Measurements from ENCODE around the gene ELF2.
"Not testable (repeated sequence)": the region's sequence is repeated elsewhere in the genome, so short reads cannot be mapped to it uniquely, and the experiment has no call there.

Gene ELF2

DNA sequence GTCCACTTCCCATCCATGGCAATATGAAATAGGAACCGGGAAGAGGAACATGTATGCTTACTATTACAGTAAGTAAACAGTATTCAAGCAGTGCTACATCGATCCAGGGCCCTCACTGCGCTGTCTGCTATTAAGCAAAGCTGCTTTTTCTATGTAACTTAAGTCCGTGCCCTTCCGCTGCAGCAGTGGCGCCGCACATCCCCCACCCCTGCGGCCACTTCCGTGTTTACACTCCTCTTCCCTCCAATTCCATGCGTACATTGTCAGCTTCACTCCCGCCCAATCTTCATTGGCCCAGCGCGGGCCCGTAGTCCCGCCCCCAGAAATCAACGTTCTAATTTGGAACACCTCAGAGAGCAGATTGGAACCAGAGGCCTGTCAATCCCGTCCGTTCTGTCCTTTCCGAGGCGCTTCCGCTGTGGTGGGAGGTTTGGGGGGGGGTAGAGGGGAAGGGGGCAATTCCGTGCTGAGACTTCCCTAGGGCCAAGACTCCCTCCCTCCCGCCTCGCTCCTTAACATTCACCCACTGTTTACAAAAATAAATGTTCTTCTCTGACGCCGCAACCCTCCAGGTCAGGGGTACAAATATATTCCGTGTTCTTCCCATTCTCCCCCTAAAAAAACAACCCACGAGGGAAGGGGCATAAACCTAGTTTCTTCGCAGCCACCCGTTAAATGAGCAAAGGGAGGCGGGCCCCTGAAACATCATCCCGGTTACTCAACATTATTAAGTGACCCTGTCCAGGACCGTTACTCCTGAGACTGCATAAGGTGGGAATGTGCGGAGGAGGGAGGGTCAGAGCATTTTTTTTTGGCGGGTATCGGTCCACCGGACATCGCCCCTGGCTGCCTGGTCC is 94.0 kb downstream of the ELF2 start:
- DNase-seq: peak; percentile 45 to 98 (median 90)

DNA sequence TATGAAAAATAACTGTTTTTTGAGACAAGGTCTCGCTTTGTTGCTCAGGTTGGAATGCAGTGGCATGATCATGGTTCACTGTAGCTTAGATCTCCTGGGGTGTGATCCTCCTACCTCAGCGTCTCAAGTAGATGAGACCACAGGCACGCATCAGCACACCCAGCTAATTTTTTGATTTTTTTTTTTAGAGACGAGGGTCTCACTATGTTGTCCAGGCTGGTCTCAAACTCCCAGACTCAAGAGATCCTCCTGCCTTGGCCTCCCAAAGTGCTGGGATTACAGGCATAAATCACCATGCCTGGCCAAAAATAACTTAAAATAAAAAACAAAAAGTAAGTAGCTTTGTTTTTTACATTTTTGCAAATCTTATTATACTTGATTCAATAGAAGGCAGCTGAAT is 98.1 kb downstream of the ELF2 start:
- DNase-seq: no peak

DNA sequence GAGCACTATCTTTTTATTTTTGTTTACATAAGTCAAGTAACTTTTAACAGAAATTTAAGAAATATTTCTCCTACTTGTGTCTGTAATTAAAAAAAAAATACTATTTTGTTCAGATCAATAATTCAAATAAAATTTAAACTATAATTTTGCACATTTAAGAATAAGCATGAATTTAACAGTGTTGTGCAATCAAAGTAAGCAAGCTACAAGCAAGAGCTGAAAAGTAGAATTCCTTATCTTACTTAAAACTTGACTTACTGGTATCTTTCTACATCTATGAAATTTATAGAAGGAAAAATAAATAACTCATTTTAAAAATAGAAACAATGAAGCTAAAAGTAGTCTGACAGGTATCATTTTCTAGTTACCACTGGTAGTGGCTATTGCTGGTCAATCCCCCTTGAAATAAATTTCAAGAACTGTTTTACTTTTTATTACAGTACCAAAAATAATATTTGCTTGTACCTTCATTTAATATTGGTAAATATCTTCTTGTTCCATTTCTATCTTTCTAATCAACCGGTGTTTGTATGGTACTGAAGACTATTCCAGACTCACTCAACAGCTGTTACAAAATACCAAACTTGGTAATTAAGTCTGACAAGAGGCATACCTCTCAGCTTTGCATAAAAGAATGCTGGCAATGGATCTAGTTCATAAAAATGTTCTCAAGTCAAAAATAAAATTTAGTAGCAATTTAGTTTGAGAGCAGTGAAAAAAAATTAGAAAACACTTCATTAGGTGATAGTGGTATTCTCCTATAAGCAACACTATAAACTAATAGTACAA is 99.3 kb downstream of the ELF2 start:
- no peak for DNase-seq

DNA sequence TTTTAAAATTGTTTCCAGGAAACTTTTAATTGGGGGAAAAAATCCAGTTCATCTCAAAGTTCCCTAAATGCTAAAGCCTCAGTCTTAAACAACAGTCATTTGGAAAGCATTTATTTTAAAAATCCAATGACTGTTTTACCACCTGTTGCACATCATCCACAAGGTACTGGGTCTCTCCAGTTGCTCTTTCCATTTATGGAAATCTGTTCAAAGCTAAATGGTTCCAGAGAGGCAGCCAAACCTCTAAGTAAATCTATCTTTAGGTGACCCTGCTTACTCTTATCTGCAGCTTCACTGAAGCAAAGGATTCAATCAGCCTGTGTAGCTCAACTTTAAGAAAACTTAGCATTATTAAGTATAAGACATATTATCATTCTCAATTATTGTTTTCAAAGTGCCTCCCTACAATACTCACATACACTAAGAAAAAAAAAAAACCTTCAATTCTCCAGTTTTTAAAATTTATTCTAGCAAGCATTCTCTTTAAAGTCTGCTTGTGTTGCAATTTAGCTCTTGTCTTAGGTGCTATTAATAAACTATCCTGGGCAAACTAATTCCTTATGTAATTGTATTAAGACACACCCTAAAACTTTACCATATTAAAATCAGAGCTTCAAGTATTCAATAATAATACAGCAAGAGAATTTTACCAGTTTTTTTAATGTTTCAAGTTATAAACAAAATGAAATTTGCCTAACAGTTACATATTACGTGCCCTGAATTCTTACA is 100.8 kb downstream of the ELF2 start:
- DNase-seq: no peak

DNA sequence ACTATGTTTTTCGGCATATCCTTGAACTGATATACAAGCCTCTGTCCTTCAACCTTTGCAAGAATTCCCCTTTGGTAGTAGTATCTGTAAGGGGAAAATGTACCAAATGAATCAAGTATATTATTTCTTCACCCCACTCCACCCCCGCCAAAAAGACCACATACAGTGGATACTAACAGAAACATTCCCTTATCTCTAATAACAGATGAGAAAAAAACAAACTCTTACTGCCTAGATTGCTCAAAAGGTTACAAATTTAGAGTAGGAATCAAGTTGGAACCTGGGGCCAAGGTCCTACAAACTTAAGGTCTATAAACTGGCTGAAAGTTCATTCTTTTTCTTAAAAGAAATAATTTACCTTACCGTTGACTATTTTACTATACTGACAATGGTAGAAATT is 116.4 kb downstream of the ELF2 start:
- DNase-seq: no peak

DNA sequence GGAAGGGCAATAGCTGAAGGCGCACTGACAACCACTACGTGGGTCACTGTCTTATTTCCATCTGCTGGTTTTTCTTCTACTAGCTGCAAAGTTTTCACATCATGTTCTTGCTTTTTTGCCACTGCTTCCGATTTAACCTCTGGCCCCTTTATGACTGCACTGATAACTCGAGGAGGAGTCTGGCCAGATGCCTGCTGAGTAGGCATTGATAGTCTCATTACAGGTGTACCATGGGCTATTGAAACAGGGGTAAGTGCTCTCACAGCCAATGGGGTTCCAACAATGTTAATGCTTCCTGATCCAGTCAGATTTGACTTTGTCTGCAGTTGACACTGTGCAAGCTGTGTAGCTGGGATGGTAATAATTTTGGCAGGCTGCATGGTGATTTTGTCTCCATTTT is 118.0 kb downstream of the ELF2 start:
- not testable (repeated sequence) for DNase-seq

DNA sequence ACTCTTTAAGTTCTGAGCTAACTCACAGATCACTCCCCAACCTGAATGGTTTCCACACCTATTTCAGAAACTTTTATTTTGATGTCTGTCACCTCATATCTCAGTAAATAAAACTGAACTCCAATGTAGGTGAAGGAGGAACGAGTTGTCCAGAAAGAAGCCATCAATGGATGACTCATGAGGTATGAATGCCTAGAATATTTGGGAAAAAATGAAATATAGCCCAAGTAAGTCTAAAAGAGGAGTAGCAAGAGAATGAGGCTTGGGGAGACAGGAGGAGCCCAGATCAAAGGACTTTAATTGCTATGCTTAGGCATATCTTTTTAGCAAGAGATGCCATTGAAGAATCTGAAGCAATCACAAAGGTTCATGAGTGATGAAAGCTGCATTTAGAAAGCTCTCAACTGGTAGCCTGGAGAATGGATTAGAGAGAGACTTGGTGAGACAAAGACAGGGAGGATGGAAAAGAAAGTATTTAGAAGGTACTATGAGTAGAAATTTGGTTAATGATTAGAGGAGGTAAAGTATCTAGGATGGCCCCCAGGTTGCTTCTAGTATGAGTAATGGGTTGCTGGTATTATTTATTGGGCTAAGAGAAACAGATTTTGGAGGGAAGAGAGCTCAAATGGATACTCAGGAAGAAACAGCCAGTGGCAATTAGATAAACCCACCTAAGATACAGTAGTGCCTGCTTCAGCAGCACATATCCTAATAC is 122.1 kb downstream of the ELF2 start:
- no peak for DNase-seq

DNA sequence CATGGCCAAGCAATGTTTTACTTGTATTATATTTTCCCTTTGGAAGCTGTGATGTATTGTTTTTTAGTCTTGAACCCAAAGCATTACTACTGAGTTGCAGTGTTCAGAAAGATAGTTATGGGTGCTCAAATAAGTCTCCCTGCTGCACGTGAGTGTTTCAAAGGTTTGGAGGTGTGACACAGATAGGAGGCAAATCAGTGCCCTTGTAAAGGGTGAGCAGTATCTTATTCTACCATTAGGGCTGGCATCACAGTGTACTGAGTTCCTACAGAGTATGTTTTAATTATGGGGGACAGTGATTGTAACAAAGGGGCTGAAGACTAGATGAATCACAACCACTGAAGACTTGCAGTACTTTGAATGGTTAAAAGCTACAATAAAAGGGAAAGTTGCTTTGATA is 123.1 kb downstream of the ELF2 start:
- DNase-seq: no peak

DNA sequence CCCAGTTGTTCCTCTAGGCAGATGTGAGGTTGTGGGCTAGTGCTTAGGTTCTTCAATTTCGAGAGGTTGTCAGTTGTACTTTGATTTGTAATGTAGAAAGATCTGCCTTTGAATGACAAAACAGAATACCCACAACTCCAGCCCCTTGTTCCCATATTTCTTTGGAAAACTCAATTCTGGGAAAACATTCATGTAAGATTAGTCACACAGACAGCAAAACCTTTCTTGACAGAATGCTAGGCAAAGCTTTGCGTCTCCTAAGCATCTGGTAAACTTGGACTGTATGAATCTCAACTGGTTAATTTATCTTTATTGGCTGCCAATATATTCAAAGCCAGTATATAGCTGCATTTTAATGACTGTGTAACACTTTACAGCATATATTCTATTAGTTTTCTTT is 126.6 kb downstream of the ELF2 start:
- no peak for DNase-seq

DNA sequence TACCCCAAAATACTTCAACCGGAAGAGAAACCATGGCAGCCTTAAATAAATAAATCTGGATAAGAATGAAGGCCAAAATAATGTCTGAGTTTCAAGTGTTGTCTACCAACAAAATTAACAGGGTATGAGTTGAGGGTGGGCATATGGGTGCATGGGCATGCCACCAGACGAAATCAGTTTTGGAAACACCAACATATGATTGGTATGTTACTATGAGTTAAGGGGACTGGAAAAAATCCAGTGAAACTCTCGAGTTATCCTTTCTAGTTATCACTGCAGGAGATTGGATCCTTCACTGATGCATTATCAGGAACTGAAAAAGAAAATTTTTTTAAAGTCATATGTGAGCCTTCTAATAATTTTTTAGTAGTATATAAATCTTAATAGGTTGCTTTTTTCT is 129.0 kb downstream of the ELF2 start:
- no peak for DNase-seq

DNA sequence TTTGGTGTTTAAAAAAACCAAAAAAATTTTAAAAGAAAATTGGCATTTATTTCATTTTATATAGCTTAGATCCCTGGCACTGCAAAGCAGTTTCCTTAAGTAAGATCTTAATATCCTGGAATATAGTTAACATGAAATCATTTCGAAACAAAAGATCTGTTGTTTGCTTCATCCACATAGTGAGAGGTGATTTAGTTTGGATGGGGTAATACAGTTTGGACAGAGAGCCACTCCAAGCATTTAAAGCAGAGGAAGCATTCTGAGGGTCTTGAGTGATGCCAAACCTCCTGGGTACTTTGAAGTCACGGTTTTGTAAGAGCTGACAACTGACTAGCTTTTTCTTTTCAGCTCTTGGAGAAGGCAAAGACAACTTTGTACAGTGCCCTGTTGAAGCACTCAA is 132.7 kb downstream of the ELF2 start:
- no peak for DNase-seq

DNA sequence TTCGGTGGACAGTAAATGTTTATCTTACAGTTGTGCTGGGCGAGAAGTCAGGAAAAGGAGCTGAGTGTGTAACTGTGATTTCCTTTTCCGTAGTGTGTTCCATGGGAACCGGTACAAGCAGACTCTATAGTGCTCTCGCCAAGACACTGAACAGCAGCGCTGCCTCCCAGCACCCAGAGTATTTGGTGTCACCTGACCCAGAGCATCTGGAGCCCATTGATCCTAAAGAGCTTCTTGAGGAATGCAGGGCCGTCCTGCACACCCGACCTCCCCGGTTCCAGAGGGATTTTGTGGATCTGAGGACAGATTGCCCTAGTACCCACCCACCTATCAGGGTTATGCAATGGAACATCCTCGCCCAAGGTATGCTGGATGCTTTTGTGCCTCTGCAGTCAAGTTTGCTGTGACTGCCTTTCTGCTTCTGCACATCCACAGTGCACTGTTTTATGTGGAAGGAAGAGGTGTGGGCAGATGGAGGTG is 134.0 kb downstream of the ELF2 start:
- peak in 3 of 51 donors; percentile 2 to 34 (median 10) for DNase-seq

DNA sequence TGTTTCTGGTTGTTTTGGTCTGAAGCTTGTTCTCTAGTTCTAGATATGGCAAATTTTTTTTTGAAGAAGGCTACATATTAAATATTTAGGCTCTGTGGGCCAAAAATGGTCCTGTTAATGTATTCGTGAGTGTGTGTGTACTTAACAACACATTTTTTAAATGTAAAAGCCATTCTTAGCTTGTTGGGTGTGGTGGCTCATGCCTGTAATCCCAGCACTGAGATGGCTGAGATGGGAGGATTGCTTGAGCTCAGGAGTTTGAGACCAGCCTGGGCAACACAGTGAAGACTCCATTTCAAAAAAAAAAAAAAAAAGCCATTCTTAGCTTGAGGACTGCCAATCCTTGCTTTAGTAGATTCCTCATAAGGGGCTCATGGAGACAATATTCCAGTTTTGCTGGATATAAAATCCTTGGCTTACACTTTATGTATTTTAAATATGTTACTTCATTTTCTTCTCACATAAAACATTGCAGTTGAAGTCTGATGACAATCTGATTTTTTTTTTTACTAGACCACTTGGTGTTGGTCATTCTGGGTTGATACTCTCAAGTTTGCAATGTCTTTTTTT is 138.1 kb downstream of the ELF2 start:
- DNase-seq: no peak

DNA sequence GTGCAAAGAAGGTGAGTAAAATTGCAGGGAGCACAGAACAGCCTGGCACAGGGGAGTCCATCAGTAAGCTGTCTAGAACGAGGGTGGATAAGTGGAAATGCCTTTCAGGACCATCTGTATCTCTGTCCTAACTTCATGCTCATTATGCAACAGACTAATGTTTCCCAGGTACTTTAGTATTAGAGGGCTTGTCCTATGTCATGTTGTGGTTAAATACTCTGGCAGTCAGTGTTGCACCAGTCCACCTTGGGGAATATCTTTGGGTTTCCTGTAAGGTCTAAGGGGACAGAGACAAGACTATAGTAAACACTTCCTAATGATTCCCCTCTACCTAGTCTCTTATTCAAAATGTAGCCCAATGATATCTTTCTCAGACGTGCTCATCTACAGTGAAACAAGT is 140.1 kb downstream of the ELF2 start:
- no peak for DNase-seq

DNA sequence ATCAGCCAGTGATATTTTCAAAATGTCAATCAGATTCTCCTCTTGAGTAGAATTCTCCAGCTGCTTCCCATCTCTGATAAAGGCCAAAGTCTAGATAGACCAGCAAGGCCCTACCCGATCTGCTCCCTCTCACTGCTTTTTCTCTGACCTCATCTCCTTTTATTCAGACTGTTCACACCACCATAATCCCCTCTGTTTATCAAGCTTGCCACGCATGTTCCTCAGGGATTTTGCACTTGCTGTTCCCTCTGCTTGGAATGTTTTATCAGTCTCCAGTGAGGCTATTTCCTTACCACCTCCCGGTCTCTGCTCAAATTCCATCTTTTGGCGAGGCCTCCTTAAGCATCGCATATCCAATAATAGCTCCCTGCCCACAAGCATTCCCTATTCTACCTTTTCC is 141.4 kb downstream of the ELF2 start:
- DNase-seq: no peak

DNA sequence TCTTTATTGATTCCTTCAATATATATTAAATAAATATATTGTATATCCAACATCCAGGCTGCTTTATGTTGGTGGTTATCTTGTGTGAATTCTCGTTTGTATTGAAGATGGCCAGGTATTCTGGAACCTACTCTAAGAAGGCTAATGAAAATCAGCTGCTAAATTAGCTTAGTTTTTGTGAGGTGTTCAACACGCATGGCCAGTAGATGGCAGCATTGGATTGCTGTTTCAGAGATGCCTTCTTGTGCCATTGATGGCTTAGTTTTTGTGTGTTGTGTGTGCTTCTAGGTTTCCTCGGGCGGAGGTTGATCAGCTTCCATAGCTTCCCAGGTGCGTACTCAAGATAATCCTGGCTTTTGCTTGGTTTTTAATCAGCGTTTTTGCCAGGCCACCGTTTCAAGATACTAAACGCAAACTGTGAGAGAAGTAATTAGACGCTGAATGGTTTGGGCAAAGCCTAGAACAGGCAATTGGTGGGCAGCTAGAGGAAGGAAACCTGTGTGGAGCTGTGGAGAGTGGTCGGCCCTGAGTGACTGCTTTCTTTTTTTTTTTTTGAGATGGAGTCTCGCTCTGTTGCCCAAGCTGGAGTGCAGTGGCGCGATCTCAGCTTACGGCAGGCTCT is 146.3 kb downstream of the ELF2 start:
- DNase-seq: peak in 43 of 51 donors; percentile 3 to 87 (median 45)

DNA sequence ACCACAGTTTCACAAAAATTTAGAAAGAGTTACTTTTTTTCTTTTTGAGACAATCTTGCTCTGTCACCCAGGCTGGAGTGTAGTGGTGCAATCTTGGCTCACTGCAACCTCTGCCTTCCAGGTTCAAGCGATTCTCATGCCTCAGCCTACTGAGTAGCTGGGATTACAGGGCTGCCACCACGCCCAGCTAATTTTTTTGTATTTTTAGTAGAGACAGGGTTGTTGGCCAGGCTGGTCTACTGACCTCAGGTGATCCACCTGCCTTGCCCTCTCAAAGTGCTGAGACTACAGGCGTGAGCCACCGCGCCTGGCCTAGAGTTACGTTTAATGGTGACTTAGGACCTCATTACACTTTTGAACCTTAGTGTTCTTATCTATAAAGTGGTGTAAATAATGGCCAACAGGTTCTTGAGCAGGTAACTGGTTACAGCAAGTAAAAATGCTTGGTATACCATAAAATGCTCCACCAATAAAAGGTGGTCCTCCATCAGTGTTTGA is 147.1 kb downstream of the ELF2 start:
- not testable (repeated sequence) for DNase-seq

DNA sequence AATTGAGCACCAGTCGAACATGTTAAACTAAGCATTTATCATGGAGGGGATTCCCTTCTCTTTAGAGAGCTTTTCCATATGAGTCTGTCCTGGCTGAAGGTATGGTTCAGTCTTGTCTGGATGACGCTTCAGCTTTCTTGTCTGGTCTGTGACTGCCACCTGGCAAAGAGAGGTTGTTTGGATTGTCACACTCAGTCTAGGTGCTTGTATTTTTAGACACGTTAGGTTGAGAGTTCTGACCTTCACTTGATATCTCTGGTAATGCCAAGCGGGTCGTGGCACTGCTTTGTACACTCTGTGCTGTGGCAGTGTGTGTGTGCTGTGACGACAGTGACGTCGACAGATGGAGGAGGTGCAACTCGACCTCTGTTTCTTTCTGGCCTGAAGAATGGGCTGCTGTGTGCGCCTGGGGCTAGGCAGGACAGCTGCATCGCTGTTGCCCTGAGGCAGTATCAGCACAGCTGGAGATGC is 148.8 kb downstream of the ELF2 start:
- DNase-seq: peak in 44 of 51 donors; percentile 4 to 78 (median 40)

DNA sequence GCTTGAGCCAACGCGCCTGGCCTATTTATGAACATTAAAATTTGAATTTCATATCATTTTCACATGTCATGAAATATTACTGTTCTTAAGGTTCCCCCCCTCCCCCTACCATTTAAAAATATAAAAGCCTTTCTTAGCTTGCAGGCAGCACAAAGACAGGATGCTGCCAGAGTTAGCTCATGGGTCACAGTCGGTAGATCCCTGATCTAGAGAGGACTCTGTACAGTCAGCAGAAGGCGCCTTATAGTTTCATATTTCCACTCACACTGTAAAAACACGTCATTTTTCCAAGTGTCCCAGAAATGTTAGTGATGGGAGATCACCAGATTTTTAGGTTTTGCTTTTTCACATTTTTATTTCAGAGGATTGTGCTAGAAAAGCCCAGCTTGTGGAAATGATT is 149.2 kb downstream of the ELF2 start:
- DNase-seq: no peak

DNA sequence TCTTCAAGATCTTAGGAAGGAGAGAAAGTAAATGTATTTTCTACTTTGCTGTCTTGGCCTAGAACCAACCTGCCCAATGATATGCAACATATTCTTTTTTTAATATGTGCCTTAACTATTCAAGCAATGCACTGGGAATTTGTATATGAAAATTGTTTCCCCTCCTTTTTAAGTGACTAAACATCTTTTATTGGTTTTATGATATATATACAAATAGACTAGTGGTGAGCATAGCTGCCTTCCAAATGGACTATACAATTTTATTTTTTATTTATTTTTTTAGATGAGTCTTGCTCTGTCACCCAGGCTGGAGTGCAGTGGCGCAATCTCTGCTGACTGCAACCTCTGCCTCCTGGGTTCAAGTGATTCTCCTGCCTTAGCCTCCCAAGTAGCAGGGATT is 151.2 kb downstream of the ELF2 start:
- no peak for DNase-seq

Measured in hypothalamus (tissue), 51 donors.